ENCODE measurements around the gene KMT2E. TPM values are rescaled to one million over a fixed set of nuclear protein-coding genes. Genes with fewer than 3 reads are reported as not detected.

Gene KMT2E
- total RNA-seq, 1 experiment from 2014 or later: 63.1 TPM

DNA sequence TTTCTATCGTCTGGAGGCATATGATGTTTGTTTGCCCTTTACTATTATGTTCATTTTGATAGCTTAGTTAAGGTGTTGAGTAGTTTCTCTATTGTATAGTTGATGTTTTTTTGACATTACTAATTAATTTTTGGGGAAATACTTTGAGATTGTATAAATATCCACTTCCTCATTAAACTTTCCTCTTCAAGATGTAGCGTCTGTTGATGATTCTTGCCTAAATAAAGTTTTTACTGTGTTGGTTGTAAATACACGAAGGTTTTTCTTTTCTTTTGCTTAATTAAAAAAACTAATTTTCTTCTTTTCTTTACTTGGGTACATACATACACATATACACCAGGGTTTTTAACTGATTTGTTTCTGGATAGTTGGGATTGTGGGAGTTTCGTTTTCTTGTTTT, 8.5 kb downstream of the KMT2E start:
- no peaks in the 10 kb centered on the region for H3K36me3 Mint-ChIP-seq (ENCODE audit: insufficient read depth, unreplicated experiment)
- intact Hi-C loops (cut with micrococcal nuclease; ENCODE audit: unreplicated experiment): no loop called here
- Histone ChIP-seq H3K9me3 (no peaks in the 10 kb centered on the region), H3K27me3 (replicated peaks; ENCODE audit: control insufficient read depth, insufficient read depth, low read length) (no peaks in the 10 kb centered on the region), H3K4me1 (no peaks in the 10 kb centered on the region), H3K4me3 (ENCODE audit: low read depth, low read length) (no peak overlapping the region), H3K36me3 (ENCODE audit: control insufficient read depth, insufficient read depth, low read length) (no peaks in the 10 kb centered on the region)
- no peak overlapping the region for H3K27ac Mint-ChIP-seq (ENCODE audit: unreplicated experiment)
- H3K9me3 Mint-ChIP-seq (ENCODE audit: unreplicated experiment): no peaks in the 10 kb centered on the region
- no TSS peak for BruUV-seq (replicated peaks)
- peaks cover 4% of the 10 kb centered on the region for H3K4me1 Mint-ChIP-seq (ENCODE audit: low read depth, unreplicated experiment)
- TF ChIP-seq, protein P1, sequence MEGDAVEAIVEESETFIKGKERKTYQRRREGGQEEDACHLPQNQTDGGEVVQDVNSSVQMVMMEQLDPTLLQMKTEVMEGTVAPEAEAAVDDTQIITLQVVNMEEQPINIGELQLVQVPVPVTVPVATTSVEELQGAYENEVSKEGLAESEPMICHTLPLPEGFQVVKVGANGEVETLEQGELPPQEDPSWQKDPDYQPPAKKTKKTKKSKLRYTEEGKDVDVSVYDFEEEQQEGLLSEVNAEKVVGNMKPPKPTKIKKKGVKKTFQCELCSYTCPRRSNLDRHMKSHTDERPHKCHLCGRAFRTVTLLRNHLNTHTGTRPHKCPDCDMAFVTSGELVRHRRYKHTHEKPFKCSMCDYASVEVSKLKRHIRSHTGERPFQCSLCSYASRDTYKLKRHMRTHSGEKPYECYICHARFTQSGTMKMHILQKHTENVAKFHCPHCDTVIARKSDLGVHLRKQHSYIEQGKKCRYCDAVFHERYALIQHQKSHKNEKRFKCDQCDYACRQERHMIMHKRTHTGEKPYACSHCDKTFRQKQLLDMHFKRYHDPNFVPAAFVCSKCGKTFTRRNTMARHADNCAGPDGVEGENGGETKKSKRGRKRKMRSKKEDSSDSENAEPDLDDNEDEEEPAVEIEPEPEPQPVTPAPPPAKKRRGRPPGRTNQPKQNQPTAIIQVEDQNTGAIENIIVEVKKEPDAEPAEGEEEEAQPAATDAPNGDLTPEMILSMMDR (IDR thresholded peaks at IDR 0.05; ENCODE audit: insufficient read depth in 1 of 2, low read depth in 1 of 2, low read length in 1 of 2, severe bottlenecking in 1 of 2, unreplicated experiment in 1 of 2): no peak
- DNase-seq: no peak
- ChIA-PET POLR2A (no interaction called here), CTCF (no interaction called here)
- H3K27me3 Mint-ChIP-seq (ENCODE audit: insufficient read depth, unreplicated experiment): no peaks in the 10 kb centered on the region
- no peak overlapping the region for H3K4me3 Mint-ChIP-seq (ENCODE audit: unreplicated experiment)

DNA sequence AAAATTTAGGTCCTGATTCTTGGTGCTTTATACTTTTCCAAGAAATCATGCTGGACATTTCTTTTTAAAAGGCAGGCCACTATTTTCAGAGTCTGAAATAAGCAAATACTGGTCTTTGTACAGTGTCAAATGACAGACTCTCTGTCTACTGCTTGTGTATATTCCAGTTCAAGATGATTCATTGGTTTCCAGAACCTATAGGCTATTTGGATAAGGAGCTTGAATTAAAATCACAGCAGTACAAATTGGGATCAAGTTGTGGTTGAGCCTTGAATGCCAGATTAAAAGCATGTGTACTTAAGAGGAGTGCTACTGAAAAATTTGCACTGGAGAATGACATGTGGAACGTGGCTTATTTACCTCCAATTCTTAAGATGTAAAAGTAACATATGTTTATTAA, 10.7 kb downstream of the KMT2E start:
- H3K9me3 Mint-ChIP-seq (ENCODE audit: unreplicated experiment): no peaks in the 10 kb centered on the region
- Histone ChIP-seq H3K36me3 (ENCODE audit: control insufficient read depth, insufficient read depth, low read length) (no peaks in the 10 kb centered on the region), H3K9me3 (no peaks in the 10 kb centered on the region), H3K4me3 (ENCODE audit: low read depth, low read length) (no peak overlapping the region), H3K4me1 (no peaks in the 10 kb centered on the region), H3K27me3 (replicated peaks; ENCODE audit: control insufficient read depth, insufficient read depth, low read length) (no peaks in the 10 kb centered on the region)
- no peak for DNase-seq
- no peaks in the 10 kb centered on the region for H3K36me3 Mint-ChIP-seq (ENCODE audit: insufficient read depth, unreplicated experiment)
- BruUV-seq (replicated peaks): no TSS peak
- intact Hi-C loops (cut with micrococcal nuclease; ENCODE audit: unreplicated experiment): no loop called here
- POLR2A ChIA-PET: no interaction called here
- CTCF ChIA-PET: no interaction called here
- H3K27ac Mint-ChIP-seq (ENCODE audit: unreplicated experiment): no peak overlapping the region
- H3K27me3 Mint-ChIP-seq (ENCODE audit: insufficient read depth, unreplicated experiment): no peaks in the 10 kb centered on the region
- peaks cover 5% of the 10 kb centered on the region for H3K4me1 Mint-ChIP-seq (ENCODE audit: low read depth, unreplicated experiment)
- H3K4me3 Mint-ChIP-seq (ENCODE audit: unreplicated experiment): no peak overlapping the region
- TF ChIP-seq, protein P1 (IDR thresholded peaks at IDR 0.05; ENCODE audit: insufficient read depth in 1 of 2, low read depth in 1 of 2, low read length in 1 of 2, severe bottlenecking in 1 of 2, unreplicated experiment in 1 of 2): no peak

DNA sequence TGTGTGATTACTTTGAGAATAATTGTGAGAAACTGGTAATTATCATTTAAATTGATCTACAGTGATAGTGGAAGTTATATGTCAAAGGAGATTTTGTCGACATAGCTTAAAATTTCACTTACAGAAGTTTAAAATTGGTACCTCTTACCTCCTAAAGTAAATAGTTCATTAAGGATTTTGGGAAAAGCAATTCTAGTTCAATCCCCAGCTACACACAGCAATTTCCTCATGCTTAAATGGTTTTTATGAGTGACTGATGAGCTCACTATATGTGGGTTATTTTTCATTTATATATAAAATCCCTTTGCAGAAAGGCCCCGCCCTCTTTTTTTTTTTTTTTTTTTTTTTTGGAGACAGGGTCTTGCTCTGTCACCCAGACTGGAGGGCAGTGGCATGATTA, 12.7 kb downstream of the KMT2E start:
- ChIA-PET POLR2A (interaction anchor here (0.7 to 0.9 kb wide), 2 partner anchors 13 to 34 kb away, joined by 5 to 12 read pairs; partner anchors contain the start of gene KMT2E), CTCF (no interaction called here)
- no peaks in the 10 kb centered on the region for H3K27me3 ChIP-seq (replicated peaks; ENCODE audit: control insufficient read depth, insufficient read depth, low read length)
- no peaks in the 10 kb centered on the region for H3K36me3 Mint-ChIP-seq (ENCODE audit: insufficient read depth, unreplicated experiment)
- no peak for DNase-seq
- no peaks in the 10 kb centered on the region for H3K4me1 ChIP-seq
- peaks cover 13% of the 10 kb centered on the region for H3K4me1 Mint-ChIP-seq (ENCODE audit: low read depth, unreplicated experiment)
- H3K27ac Mint-ChIP-seq (ENCODE audit: unreplicated experiment): no peak overlapping the region
- H3K36me3 ChIP-seq (ENCODE audit: control insufficient read depth, insufficient read depth, low read length): no peaks in the 10 kb centered on the region
- no peaks in the 10 kb centered on the region for H3K27me3 Mint-ChIP-seq (ENCODE audit: insufficient read depth, unreplicated experiment)
- no TSS peak for BruUV-seq (replicated peaks)
- TF ChIP-seq, protein P1 (IDR thresholded peaks at IDR 0.05; ENCODE audit: insufficient read depth in 1 of 2, low read depth in 1 of 2, low read length in 1 of 2, severe bottlenecking in 1 of 2, unreplicated experiment in 1 of 2): no peak
- no peaks in the 10 kb centered on the region for H3K9me3 ChIP-seq
- no peak overlapping the region for H3K4me3 Mint-ChIP-seq (ENCODE audit: unreplicated experiment)
- H3K9me3 Mint-ChIP-seq (ENCODE audit: unreplicated experiment): no peaks in the 10 kb centered on the region
- H3K4me3 ChIP-seq (ENCODE audit: low read depth, low read length): no peak overlapping the region
- intact Hi-C loops (cut with micrococcal nuclease; ENCODE audit: unreplicated experiment): no loop called here

Measured in Caco-2 (cell line).